ENCODE measurements around the gene SLC39A11. TPM values are rescaled to one million over a fixed set of nuclear protein-coding genes. Genes with fewer than 3 reads are reported as not detected.

Gene SLC39A11
- total and polyA plus RNA-seq, 2 of the 13 experiments (the other 11 are each of a cell fraction or from before 2014, with no cell fraction given) = 17.2 to 31.5 TPM

DNA sequence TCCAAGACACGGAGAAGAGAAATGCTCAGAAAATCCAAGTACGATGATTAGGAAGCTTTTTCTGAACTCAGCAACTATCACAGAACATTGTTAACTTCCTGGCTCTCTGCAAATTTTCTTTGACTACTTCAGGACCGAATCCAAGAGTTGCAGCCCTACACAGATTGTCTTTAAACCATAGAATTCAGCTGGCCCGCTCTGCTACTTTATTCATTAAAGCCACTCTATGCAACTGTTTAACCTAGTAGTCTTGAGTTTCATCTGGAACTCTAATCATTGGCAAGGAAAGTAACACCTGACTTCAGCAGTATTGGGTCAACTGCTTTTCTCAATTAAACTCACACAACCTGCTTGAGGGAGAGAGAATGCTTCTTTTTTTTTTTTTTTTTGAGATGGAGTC is 210.1 kb downstream of the SLC39A11 start (continued):
- no peak for TF ChIP-seq PRDM15 (CRISPR knock-in tag; IDR thresholded peaks at IDR 0.05)
- TF ChIP-seq ZNF605 (CRISPR knock-in tag; IDR thresholded peaks at IDR 0.05) = no peak
- TF ChIP-seq ZNF761 (CRISPR knock-in tag; conservative IDR thresholded peaks at IDR 0.05) = no peak
- no peak for TF ChIP-seq ZNF431 (CRISPR knock-in tag; IDR thresholded peaks at IDR 0.05; ENCODE audit: borderline replicate concordance, low read depth)

GRCh38 chr17:72879877-72880276 is 212.6 kb downstream of the SLC39A11 start:
- Histone ChIP-seq H3K27me3 (ENCODE audit: control insufficient read depth in 1 of 2, insufficient read depth in 2 of 2, low read length in 2 of 2) (no peaks in the 10 kb centered on the region), H2AFZ (ENCODE audit: low read length) (no peak overlapping the region), H4K20me1 (ENCODE audit: insufficient read depth, low read length) (no peaks in the 10 kb centered on the region), H3K4me3 (replicated peaks in 1 of 3; ENCODE audit: insufficient read depth in 1 of 3, low read depth in 2 of 3, low read length in 3 of 3) (no peak overlapping the region), H3K36me3 (replicated peaks in 1 of 2; ENCODE audit: control insufficient read depth in 1 of 2, insufficient read depth in 2 of 2, low read length in 2 of 2) (peaks cover 0 to 2% of the 10 kb centered on the region in 2 experiments; a peak in 1 of 5 replicates), H3K27ac (ENCODE audit: extremely low read length, insufficient read depth, low read length) (no peak overlapping the region), H3K4me2 (ENCODE audit: low read depth, low read length) (no peak overlapping the region), H3K9me3 (ENCODE audit: low read length) (peaks cover 37% of the 10 kb centered on the region), H3K4me1 (ENCODE audit: insufficient read depth, low read length) (peaks cover 8% of the 10 kb centered on the region; the same call in 1 of the 2 replicates), H3K79me2 (ENCODE audit: insufficient read depth, low read length) (no peaks in the 10 kb centered on the region), H3K9ac (ENCODE audit: insufficient read depth, low read depth, low read length) (no peak overlapping the region)
- no peak for TF ChIP-seq ZBTB26 (CRISPR knock-in tag; IDR thresholded peaks at IDR 0.05; ENCODE audit: borderline replicate concordance)
- TF ChIP-seq, protein P1, sequence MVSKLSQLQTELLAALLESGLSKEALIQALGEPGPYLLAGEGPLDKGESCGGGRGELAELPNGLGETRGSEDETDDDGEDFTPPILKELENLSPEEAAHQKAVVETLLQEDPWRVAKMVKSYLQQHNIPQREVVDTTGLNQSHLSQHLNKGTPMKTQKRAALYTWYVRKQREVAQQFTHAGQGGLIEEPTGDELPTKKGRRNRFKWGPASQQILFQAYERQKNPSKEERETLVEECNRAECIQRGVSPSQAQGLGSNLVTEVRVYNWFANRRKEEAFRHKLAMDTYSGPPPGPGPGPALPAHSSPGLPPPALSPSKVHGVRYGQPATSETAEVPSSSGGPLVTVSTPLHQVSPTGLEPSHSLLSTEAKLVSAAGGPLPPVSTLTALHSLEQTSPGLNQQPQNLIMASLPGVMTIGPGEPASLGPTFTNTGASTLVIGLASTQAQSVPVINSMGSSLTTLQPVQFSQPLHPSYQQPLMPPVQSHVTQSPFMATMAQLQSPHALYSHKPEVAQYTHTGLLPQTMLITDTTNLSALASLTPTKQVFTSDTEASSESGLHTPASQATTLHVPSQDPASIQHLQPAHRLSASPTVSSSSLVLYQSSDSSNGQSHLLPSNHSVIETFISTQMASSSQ (IDR thresholded peaks at IDR 0.05; ENCODE audit: low read depth) = no peak
- TF ChIP-seq, protein P1 (CRISPR knock-in tag; IDR thresholded peaks at IDR 0.05; ENCODE audit: borderline replicate concordance) = no peak
- peak; percentile 79; the same call in 1 of the 2 replicates for TF ChIP-seq ZNF280D (CRISPR knock-in tag; IDR thresholded peaks at IDR 0.05)
- TF ChIP-seq REXO4 (CRISPR knock-in tag; IDR thresholded peaks at IDR 0.05; ENCODE audit: borderline replicate concordance) = no peak
- ATAC-seq (no peak), DNase-seq (ENCODE audit: low spot score) (no peak), FAIRE-seq (no peak)
- ChIA-PET POLR2A (no interaction called here), CTCF (ENCODE audit: low intra/inter-chr PET ratio, low total read pairs) (no interaction called here)
- intact Hi-C loops (cut with micrococcal nuclease; ENCODE audit: unreplicated experiment) = no loop called here
- WGBS (ENCODE audit: low lambda C conversion rate) = 75% methylated on average over 2 of the region's 2 CpGs
- in situ Hi-C loops (cut with HindIII; ENCODE audit: extremely low pct_ligation_motif_present, low pct_unique_long_range_greater_than_20kb) = no loop called here
- no TSS peak for BruUV-seq (replicated peaks)

Measured in HepG2 (cell line).